HAP-1 (cell line): Measurements from ENCODE around the gene STK32B.
"Not testable (repeated sequence)": the region's sequence is repeated elsewhere in the genome, so short reads cannot be mapped to it uniquely, and the experiment has no call there.

Experiments used
- DNase-seq, 2 experiments: peaks; one replicate each; pipeline ENCODE4 v3.0.0-alpha.2; 2016 to 2020; ENCODE audit warnings: low spot score in 2 of 2
- H3K27me3 ChIP-seq: fragments of 250-450 bp; sonication (Bioruptor Pico); 2 replicates; pipeline ENCODE4 v1.5.1; 2020; ENCODE audit warnings: low read depth, mild to moderate bottlenecking, moderate library complexity
- H3K36me3 ChIP-seq: fragments of 250-450 bp; sonication (Bioruptor Pico); replicated peaks from 2 replicates; pipeline ENCODE4 v1.5.1; 2020; ENCODE audit warnings: mild to moderate bottlenecking
- H3K4me1 ChIP-seq: fragments of 250-450 bp; sonication (Bioruptor Pico); 2 replicates; pipeline ENCODE4 v1.5.1; 2020; ENCODE audit warnings: mild to moderate bottlenecking
- H3K4me3 ChIP-seq: fragments of 250-450 bp; sonication (Bioruptor Pico); 2 replicates; pipeline ENCODE4 v1.5.1; 2020; ENCODE audit warnings: mild to moderate bottlenecking, moderate library complexity
- H3K9me3 ChIP-seq: fragments of 250-450 bp; sonication (Bioruptor Pico); 2 replicates; pipeline ENCODE4 v1.5.1; 2020; ENCODE audit warnings: mild to moderate bottlenecking, moderate library complexity
- in situ Hi-C: fragments of 300-500 bp; cut with MboI; formaldehyde crosslinking; loops from 3 replicates; pipeline ENCODE4 v1.14.3; 2020; ENCODE audit warnings: low sequenced_read_pairs, inconsistent platforms, mixed read lengths

Gene STK32B

DNA sequence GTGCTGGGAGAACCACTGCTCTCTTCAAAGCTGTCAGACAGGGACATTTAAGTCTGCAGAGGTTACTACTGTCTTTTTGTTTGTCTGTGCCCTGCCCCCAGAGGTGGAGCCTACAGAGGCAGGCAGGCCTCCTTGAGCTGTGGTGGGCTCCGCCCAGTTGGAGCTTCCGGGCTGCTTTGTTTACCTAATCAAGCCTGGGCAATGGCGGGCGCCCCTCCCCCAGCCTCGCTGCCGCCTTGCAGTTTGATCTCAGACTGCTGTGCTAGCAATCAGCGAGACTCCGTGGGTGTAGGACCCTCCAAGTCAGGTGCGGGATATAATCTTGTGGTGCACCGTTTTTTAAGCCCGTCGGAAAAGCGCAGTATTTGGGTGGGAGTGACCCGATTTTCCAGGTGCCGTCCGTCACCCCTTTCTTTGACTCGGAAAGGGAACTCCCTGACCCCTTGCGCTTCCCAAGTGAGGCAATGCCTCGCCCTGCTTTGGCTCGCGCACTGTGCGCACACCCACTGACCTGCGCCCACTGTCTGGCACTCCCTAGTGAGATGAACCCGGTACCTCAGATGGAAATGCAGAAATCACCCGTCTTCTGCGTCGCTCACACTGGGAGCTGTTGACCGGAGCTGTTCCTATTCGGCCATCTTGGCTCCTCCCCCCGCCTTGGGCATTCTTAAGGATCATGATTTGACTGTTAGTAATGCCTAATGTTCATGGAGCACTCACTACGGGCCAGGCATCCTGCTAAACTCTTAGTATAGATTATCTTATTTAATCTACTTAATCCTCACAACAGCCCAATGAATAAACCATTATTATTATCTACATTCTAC is 392.9 kb downstream of the STK32B start:
- in situ Hi-C loops, DNase-seq: not testable (repeated sequence)

DNA sequence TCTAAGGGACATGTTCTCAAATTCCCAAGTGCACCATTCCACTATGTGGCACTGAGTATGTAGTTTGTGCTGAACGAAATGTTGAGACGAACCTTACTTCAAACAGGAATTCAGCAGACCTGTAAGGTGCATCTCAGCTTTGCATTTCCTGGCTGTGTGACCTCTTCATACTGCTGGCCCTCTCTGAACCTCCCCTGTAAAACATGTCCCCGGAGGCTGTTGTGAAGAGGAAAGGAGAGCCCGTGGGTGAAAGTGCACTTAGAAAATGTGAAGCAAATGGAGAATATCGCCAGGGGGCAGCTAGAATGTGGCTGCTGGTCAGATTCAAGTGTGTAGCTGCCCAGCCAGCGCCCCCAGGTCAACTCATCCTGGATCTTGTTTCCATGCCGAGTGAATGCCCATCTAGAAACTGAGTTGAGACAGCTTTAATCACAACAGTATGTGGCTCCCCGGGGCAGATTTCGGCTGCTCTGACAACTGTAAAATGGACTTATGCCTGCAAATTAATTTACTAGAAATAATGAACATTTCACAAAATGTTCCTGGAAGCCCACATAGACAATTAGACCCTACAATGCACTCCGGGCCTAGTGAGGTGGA is 393.7 kb downstream of the STK32B start:
- Histone ChIP-seq H3K27me3 (no peaks in the 10 kb centered on the region), H3K4me1 (no peaks in the 10 kb centered on the region), H3K36me3 (no peaks in the 10 kb centered on the region), H3K9me3 (no peaks in the 10 kb centered on the region), H3K4me3 (no peak overlapping the region)
- DNase-seq, result no peak
- in situ Hi-C loops, result no loop called here

More for the DNA sequence above, 392.9 kb downstream of the STK32B start:
- H3K27me3 ChIP-seq, H3K9me3 ChIP-seq, H3K4me1 ChIP-seq, H3K4me3 ChIP-seq, H3K36me3 ChIP-seq: not testable (repeated sequence)

DNA sequence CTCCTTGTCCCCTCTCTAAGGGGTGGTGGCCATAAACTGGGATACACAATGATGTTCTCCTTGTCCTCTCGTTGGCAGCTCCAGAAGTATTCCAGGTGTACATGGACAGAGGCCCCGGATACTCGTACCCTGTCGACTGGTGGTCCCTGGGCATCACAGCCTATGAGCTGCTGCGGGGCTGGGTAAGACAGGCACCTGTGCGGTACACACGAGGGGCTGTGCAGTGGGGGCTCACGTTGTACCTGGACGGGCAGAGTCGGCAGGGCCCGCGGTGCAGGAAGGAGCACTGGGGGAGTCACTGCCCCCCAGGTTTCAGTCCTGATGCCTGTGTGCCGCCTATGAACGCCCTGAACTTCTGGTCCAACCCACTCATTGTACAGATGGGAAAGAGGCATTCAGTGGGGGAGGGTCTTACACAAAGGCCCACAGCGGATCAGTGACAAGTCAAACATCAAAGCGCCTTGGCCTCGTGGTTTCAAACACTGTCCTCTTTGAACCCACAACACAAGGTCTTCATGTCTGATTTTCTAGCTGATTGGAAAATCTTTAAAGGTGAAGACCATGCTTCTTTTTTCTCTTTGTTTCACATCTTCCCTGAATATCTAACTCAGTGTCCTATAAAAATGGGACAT is 395.4 kb downstream of the STK32B start:
- H3K9me3 ChIP-seq, result no peaks in the 10 kb centered on the region
- no peak for DNase-seq
- H3K4me1 ChIP-seq, result no peaks in the 10 kb centered on the region
- no peak overlapping the region for H3K4me3 ChIP-seq
- no peaks in the 10 kb centered on the region for H3K36me3 ChIP-seq
- H3K27me3 ChIP-seq, result no peaks in the 10 kb centered on the region
- in situ Hi-C loops, result no loop called here

DNA sequence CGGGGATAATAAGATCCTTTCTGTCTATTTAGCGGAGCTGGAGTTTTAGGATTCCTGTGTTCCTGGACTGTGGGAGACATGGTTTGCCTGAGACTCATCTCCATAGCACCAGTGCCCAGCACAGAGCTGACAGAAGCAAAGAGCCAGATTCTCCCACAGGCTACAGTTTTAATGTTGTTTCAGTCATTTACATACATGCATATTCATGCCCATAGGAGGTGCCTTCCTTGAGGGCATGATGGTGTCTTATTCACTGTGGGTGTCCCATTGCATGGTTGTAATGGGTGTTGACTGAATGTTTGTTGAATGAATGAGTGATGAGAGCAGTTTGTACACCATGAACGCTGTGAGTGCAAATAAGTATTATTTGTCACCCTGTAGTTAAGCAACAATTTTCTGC is 396.5 kb downstream of the STK32B start:
- H3K4me3 ChIP-seq, result no peak overlapping the region
- no peaks in the 10 kb centered on the region for H3K4me1 ChIP-seq
- H3K9me3 ChIP-seq, result no peaks in the 10 kb centered on the region
- no peak for DNase-seq
- H3K36me3 ChIP-seq, result no peaks in the 10 kb centered on the region
- in situ Hi-C loops, result no loop called here
- H3K27me3 ChIP-seq, result no peaks in the 10 kb centered on the region

DNA sequence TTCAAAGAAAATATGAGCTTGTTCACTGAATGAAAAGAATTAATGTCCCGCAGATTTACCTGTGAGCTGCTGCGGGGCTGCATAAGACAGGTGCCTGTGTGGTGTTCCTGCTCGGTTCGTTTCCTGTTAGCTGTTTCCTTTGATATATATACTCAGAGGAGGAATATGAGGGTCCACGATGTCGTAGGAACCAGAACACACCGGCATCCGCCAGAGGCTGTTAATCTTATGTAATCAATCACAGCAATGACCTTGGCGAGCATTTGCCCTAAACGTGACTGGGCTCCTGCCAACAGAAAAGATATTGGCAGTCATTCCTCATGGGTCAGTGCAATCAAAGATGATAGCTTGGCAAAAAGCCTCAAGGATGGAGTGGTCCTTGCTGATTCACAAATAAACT is 396.9 kb downstream of the STK32B start:
- no peaks in the 10 kb centered on the region for H3K27me3 ChIP-seq
- in situ Hi-C loops, result no loop called here
- H3K9me3 ChIP-seq, result no peaks in the 10 kb centered on the region
- H3K4me3 ChIP-seq, result no peak overlapping the region
- DNase-seq, result no peak
- H3K36me3 ChIP-seq, result no peaks in the 10 kb centered on the region
- no peaks in the 10 kb centered on the region for H3K4me1 ChIP-seq

DNA sequence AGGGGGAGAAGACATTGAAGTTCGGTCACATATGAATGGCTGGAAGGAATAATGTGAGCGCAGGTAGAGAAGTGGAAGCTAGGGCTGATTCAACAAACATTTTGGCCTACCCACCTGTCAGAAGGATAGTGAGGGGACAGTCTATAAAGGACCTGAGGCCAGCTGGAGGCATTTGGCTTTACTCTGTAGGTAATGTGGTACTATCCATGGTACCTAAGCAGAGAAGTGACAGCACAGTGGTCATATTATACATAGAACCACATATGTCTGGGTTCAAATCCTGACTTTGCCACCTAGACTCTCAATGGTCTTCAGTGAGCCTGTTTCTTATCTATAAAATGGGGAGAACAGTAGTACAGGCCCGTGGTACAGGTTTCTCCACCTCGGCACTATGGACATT is 400.0 kb downstream of the STK32B start:
- Histone ChIP-seq H3K4me1 (no peaks in the 10 kb centered on the region), H3K4me3 (no peak overlapping the region), H3K9me3 (no peaks in the 10 kb centered on the region), H3K27me3 (no peaks in the 10 kb centered on the region), H3K36me3 (no peaks in the 10 kb centered on the region)
- DNase-seq, result no peak
- in situ Hi-C loops, result no loop called here

DNA sequence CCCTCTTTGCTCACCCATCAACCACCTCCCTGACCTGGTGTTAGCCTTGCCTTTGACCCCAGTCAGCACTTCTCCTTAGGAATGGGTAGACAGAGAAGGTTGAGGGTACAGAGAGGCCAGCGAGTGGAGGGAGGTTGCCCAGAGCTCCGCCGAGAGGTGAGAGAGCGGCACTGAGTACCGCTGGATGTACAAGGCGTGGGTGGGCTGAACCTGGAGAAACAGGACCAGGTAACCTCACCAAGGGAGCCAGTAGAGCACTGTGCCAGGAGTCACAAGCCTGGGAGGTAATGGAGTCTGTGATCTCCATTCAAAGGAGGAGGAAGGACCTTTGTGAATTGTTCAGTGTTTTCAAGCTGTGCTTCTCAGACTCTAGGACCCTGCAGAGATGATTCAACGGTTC is 400.9 kb downstream of the STK32B start:
- Histone ChIP-seq H3K4me1 (no peaks in the 10 kb centered on the region), H3K27me3 (no peaks in the 10 kb centered on the region), H3K4me3 (no peak overlapping the region), H3K36me3 (no peaks in the 10 kb centered on the region), H3K9me3 (no peaks in the 10 kb centered on the region)
- DNase-seq, result no peak
- in situ Hi-C loops, result no loop called here

DNA sequence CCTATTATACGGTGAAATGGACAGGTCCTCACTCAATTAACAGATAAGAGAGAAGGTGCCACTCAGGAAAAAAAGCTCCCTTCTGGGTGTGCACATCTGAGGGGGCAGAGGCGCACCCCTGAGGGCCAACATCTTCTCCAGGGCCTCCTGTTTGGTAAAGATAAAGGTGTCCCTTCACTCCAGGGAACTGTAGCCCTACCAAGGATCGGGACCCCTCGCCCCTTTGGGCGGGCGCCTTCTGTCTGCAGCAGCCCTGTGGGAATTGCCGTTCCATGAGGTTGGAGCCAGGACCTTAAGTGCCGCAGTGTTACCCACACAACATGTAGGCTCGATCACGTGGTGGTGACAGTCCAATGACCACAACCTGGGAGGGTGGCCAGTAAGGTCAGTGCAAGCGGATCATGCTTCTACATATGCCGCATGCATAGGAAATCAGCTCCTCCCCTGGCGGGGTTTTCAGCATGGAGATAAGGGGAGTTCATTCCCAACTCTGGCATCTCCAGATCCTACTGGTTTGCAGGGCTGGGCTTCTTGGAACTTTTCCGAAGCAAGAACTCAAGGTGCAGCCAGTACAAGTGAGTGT is 403.8 kb downstream of the STK32B start:
- no peak for DNase-seq
- Histone ChIP-seq H3K4me3 (no peak overlapping the region), H3K36me3 (no peaks in the 10 kb centered on the region), H3K4me1 (no peaks in the 10 kb centered on the region), H3K9me3 (no peaks in the 10 kb centered on the region), H3K27me3 (no peaks in the 10 kb centered on the region)
- in situ Hi-C loops, result no loop called here

DNA sequence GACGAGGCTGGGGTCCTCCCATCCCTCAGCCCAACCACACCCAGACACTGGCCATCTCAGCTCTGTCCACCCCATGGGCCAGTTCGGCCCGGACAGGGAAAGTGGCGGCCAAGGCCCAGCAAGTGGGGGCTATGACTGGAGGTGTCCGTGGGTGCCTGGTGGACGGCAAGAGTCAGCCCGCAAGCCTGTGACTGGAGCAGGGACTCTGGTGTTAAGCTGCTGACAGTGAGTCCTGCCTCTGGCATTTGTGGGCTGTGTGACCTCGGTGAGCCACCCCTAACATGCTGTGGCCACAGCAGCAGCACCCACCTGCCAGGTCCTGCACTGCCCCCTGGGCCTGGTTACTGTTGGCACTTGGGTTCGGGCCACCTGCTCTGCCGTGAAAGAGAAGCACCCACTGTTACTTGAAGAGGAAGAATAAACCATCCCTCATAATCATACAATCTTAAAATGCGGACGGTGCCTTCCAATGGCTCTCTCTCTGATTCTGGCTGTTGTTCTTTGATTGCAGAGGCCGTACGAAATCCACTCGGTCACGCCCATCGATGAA is 405.1 kb downstream of the STK32B start:
- Histone ChIP-seq H3K36me3 (no peaks in the 10 kb centered on the region), H3K4me3 (no peak overlapping the region), H3K4me1 (no peaks in the 10 kb centered on the region), H3K27me3 (no peaks in the 10 kb centered on the region), H3K9me3 (no peaks in the 10 kb centered on the region)
- in situ Hi-C loops, result no loop called here
- no peak for DNase-seq

DNA sequence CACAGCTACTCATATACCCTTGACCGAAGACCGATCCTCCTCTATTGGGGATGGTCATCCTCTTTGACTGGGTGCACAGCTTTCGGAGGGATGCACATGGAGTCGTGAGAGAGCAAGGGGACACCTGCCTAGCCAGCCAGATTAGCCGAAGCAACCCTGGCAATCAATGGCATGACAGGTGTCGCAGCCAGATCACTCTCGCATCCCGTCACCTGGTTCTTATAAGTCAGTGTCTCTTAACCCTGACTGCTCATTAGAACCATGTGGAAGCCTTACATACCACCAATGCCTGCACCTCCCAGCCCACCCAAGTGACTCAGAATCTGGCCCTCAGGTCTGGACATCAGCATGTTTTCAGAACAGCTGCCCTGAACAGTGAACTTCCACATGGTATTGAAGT is 407.4 kb downstream of the STK32B start:
- Histone ChIP-seq H3K36me3 (no peaks in the 10 kb centered on the region), H3K4me1 (no peaks in the 10 kb centered on the region), H3K9me3 (no peaks in the 10 kb centered on the region), H3K27me3 (no peaks in the 10 kb centered on the region), H3K4me3 (no peak overlapping the region)
- no peak for DNase-seq
- in situ Hi-C loops, result no loop called here

DNA sequence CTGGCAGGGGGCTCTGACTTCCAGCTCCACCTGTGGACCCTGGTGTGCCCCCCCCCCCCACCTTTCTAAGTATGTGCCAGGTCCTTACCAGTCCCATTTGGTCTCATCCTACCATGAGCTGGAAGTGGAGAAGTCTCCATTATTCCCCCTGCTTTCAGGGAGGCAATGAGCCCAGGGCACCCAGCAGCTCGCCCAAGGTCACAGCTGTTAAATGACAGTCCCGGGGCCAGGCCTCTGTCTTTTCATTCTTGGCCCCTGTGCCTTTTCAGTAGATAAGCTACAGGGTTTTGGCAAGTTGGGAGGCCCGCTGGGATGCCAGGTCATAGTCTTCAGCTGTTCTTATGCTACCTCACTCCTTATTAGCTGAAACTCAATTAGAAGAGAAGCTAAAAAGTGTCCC is 408.0 kb downstream of the STK32B start:
- H3K36me3 ChIP-seq, result no peaks in the 10 kb centered on the region
- H3K4me1 ChIP-seq, result no peaks in the 10 kb centered on the region
- H3K9me3 ChIP-seq, result no peaks in the 10 kb centered on the region
- no peaks in the 10 kb centered on the region for H3K27me3 ChIP-seq
- DNase-seq, result no peak
- no peak overlapping the region for H3K4me3 ChIP-seq
- in situ Hi-C loops, result no loop called here

DNA sequence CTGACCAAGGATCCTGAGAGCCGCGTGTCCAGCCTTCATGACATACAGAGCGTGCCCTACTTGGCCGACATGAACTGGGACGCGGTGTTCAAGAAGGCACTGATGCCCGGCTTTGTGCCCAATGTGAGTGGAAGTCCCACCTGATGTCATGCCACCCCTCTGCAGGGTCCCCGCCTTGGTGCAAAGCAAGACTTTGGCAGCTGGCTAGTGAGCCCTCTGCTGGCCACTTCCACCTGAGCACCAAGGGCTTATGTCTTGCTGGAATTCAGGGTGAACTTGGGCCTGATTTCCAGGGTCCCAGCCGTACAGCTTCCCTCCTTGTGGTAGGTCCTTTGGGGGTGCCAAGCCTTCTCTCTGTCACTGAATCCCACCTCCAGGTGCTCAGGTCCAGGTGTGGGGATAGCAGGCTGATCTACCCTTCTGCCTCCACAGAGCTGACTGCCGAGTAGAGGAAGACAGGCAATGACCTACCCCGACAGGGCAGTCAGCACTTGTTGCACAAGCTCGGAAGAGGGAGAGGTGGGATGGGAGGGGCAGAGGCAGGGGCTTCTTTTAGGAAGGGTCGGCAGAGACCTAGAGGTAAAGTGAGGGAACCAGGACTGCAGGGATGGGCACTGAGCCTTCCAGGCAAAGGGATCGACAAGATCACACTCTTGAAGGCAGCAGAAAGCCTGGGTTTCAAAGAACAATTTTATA is 409.0 kb downstream of the STK32B start:
- Histone ChIP-seq H3K4me3 (no peak overlapping the region), H3K27me3 (no peaks in the 10 kb centered on the region), H3K4me1 (no peaks in the 10 kb centered on the region), H3K36me3 (no peaks in the 10 kb centered on the region), H3K9me3 (no peaks in the 10 kb centered on the region)
- peak; percentile 11 to 50 for DNase-seq
- in situ Hi-C loops, result no loop called here

DNA sequence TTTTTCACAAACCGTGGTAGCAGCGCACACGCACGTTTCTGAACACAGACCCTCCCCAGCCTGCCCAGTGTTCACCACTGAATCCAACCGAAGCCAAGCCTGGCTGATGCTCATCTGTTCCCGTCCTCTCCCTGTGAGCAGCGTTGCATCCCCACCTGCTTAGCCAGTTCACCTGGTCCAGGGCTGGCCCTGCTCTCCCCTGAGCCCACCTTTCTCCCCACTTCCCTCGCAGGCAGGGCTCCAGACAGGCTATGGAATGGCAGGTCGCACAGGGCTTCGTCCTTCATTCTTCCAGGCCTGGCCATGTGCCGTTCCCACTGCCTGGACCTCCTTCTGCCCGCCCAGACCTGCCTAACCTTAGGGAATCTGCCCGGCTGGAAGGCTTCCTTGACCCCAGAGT is 410.2 kb downstream of the STK32B start:
- no peak for DNase-seq
- in situ Hi-C loops, result no loop called here
- Histone ChIP-seq H3K36me3 (no peaks in the 10 kb centered on the region), H3K9me3 (no peaks in the 10 kb centered on the region), H3K4me3 (no peak overlapping the region), H3K27me3 (no peaks in the 10 kb centered on the region), H3K4me1 (no peaks in the 10 kb centered on the region)
